Activated T-helper 1 cell treated with Interleukin-2 at 50 U/mL for 16 hours (primary cell): ENCODE data around the gene MORC1.
"Not testable (repeated sequence)": the region's sequence is repeated elsewhere in the genome, so short reads cannot be mapped to it uniquely, and the experiment has no call there.

ENCODE experiments used
- DNase-seq: peaks from one replicate; pipeline ENCODE4 v3.0.0-alpha.2; 2020; ENCODE audit warnings: low read depth

Gene MORC1, protein sequence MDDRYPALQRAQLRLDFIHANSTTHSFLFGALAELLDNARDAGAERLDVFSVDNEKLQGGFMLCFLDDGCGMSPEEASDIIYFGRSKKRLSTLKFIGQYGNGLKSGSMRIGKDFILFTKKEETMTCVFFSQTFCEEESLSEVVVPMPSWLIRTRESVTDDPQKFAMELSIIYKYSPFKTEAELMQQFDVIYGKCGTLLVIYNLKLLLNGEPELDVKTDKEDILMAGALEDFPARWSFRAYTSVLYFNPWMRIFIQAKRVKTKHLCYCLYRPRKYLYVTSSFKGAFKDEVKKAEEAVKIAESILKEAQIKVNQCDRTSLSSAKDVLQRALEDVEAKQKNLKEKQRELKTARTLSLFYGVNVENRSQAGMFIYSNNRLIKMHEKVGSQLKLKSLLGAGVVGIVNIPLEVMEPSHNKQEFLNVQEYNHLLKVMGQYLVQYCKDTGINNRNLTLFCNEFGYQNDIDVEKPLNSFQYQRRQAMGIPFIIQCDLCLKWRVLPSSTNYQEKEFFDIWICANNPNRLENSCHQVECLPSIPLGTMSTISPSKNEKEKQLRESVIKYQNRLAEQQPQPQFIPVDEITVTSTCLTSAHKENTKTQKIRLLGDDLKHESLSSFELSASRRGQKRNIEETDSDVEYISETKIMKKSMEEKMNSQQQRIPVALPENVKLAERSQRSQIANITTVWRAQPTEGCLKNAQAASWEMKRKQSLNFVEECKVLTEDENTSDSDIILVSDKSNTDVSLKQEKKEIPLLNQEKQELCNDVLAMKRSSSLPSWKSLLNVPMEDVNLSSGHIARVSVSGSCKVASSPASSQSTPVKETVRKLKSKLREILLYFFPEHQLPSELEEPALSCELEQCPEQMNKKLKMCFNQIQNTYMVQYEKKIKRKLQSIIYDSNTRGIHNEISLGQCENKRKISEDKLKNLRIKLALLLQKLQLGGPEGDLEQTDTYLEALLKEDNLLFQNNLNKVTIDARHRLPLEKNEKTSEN

GRCh38 chr3:109117939-109118338 is at the start of gene MORC1:
Gene MORC1, minus strand, starts transcription at chr3:109118134. Its CDS starts 75 bp downstream, at chr3:109118059.
- no peak for DNase-seq

GRCh38 chr3:109165905-109166304 is 48.0 kb upstream of the MORC1 start:
- DNase-seq, result no peak

DNA sequence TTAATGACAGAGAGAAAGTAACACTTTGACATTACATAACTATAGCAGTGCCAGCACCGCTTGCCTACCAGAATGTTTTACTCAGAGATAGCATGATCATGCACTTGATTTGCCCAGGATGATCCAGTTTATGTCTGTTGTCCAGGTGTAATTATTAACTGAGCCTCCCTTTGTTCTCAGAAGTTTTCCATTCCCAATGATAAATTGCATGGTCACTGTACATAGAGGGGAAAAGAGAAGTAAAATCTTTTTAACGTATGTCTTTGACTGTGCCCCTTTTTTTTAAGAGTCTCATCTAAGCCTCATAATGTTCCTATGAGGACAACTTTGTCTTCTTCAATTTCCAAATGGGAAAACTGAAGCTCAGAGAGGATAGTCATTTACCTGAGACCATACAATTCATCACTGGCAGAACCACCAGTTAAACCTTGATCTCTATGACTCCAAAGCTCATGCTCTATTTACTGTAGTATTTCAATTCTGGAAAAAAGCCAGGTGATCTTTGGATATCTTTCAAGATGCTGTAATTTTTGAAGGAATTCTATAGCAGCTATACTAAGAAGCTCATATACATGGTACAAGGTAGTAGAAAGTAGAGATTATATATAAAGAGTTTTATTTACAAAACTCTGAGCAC is 43.7 kb upstream of the MORC1 start:
- no peak for DNase-seq

DNA sequence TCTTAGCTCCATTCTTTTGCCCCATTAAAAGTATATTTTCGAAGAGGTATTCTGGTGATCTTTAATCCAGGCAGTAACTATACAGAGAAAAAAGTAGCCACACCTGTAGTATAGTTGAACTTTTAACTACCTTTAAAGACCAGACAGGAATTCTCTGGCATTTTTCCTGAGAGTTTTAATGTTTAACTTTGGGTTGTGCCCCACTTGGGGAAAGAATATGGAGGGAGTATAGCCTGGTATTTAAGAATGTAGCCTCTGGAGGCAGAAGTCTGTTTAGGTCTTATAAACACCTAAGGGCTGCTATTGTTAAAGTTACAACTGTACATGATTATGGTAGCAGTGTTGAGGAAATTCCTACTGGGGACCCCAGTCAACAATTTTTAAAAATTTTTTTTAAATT is 37.9 kb upstream of the MORC1 start:
- no peak for DNase-seq

DNA sequence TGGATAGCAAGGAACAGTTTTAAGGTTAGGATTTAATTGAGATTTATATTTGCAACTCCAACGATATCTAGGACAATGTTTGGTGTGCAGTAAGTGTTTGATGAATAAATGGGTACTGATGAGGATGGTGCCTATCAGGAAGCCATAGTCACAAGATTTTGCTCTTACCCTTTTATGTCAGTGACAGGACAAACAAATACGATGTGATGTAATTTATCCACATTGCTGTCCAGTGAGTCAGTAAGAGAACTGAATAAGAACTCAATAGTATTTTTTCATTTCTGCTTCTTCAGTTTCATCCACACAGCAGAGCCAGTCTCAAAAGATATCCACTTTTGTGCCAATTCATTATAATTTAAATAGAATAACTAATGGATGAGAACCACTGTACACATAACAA is 37.0 kb upstream of the MORC1 start:
- DNase-seq, result no peak

- DNase-seq, result no peak
Measured at GRCh38 chr3:109152320-109152719, 34.4 kb upstream of the MORC1 start.

- no peak for DNase-seq
Measured at GRCh38 chr3:109149078-109149477, 31.1 kb upstream of the MORC1 start.

GRCh38 chr3:109143646-109144045 is 25.7 kb upstream of the MORC1 start:
- no peak for DNase-seq

DNA sequence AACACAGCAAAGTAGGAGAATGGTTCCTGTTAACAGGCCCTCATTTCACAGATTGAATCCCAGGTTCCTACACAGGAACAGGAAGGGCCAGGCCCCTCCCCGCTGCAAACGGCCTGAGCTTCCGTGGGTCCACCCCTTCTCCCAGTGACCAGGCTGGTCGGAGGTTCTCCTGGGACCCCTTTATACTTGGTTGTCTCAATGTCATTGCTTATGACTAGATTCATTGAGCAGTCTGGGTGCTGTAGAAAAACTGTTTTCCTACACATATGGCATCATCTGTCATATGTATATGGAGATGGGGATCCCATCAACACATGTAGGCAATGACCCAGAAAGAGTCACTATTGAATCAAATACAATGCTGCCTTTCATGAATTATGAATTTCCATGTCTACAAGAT is 22.4 kb upstream of the MORC1 start:
- no peak for DNase-seq

DNA sequence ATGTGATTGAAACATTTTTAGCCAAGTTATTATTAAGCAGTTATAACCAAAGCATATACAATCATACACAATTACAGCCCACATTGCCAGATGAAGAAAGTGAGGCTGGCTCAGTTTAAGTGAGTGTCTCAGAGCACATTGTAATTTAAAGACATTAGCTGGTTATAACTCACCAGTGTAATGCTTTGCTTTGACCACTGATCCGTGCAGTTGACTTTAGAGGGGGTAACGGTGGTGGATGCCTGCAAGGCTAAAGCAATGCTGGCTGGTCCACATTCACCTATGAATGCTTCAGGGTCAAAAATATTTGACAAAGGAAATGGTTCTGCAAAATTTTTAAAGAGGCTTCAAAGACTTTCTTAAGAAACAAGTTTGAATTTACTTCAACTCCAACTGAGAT is 19.8 kb upstream of the MORC1 start:
- DNase-seq, result no peak

GRCh38 chr3:109136523-109136922 is 18.6 kb upstream of the MORC1 start, which contains the start of gene C3orf85:
Gene C3orf85, plus strand, starts transcription at chr3:109136719. Its CDS starts 129 bp downstream, at chr3:109136848.
- no peak for DNase-seq

GRCh38 chr3:109133474-109133816 is 15.5 kb upstream of the MORC1 start:
- not testable (repeated sequence) for DNase-seq

DNA sequence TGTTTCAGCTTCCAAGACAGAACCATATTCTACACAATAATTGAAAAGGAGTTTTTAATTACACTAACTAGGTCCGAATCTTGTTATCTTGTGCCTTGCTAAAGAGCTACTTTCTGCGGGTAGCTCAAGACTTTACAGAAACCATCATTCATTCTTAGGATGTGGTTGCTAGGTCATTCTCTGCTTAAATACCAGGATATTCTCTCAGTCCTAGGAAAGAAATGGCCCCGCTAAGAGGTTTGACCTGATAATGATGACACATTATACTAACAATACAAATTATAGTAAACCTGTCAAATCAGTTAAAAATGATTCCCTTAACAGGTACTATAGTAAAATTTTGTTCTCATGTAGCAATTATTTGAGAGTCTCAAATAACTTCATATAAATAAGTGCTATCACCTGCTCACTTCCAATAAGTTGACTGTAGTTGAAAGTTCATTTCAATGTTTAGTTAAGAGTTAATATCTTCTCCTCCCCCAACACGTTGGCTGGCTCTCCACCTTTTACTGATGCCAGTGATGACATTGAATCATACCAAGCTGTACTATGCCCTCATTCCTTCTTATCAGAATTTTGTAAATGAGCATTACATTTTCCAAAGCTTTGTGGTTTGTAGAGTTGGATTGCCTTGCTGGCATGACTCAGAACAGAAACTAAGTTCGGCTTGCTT is 15.0 kb upstream of the MORC1 start:
- no peak for DNase-seq

DNA sequence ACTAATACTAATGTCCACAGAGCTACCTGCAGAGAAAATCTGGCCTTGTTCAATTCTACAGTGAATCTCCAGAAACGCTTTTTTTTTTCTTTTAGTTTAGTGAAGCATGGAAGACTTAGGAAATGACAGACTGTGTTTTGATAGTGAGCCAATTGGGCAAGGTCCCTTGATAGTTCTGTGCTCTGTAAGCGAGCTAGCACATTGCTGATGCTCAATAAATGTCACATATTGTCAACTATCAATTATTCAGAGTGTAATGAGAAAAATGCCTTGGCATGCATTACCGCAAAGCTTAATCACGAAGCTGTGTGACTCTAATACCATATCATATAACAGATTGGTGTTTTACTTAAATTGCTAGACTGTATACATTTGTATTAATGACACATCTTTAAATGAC is 13.3 kb upstream of the MORC1 start:
- no peak for DNase-seq

GRCh38 chr3:109127553-109127952 is 9.6 kb upstream of the MORC1 start:
- no peak for DNase-seq

GRCh38 chr3:109125902-109126301 is 8.0 kb upstream of the MORC1 start:
- DNase-seq, result no peak

DNA sequence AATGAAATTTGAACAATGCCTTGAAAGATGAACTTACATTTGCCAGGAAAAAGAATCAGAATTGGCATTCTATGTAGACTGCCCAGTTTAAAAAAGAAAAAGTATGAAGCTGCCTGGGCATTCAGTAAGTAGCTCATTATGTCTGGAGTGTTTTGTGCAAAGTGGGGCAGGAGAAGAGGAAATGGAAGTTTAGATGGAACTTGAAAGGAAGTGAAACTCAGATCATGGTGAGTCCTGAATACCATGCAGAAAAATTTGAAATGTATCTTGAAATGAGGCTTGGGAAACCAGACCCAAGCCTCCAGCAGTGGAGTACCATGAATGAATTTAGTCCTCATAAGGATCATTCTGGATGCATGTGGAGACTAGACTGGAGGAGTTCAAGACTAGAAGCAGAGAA is 4.8 kb upstream of the MORC1 start:
- DNase-seq, result no peak

DNA sequence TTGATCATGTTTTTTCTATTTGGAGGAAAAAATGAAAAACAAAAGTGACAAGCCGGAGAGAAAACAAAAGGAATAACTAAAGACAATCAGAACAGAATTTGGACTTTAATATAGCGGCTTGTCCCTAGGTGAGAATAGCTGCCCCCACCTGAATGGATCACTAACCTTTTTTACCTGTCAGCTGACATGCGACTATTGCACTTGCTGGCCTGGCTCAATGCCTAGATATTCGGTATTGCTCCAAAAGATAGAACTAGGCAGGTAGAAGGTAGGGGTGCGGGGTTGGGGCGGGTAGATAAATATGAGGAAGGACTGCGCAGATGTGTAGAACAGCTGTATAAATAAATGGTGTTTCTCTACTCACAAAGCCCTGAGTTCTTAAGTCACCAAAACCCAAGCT is 650 bp upstream of the MORC1 start:
- DNase-seq, result no peak

DNA sequence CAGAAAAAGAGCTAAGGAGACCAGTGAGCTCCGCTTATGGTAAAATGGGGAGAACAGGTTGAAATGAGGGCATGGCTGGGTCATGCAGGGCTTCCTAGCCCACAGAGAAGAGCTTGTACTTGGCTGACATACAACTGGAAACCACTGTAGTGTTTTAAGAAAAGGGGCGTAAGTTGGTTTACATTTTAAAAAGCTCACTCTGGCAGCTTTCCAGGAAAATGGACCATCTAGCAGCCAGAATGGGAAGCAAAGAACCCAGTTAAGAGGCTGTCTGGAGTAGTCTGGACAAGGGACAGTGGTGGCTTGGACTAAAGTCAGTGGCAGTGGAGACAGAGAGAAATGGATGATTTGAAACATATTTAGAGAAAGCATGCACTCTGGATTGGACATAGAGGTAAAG is 1.9 kb downstream of the MORC1 start:
- no peak for DNase-seq

GRCh38 chr3:109115451-109115850 is 2.5 kb downstream of the MORC1 start:
- no peak for DNase-seq

DNA sequence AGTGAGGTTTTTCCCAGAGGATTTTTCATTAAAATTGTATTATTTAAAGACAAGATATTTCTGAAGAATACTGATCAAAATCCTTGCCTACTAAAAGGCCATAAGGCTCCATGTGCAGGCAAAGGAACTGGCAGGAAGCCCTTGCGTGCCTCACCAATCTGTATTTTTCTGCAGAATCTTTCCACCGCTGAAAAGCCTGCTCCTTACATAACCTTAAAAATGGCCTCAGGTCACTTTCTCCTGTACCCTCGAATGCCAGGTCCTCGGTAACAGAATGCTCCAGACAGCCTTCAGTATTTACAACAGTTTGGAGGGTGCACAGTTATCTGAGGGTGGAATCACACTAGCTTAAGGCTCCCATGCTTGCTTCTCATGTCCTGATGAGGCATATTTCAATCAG is 3.2 kb downstream of the MORC1 start:
- DNase-seq, result no peak
